Neutrophil (primary cell): ENCODE data around the gene EIF4A3.

Source experiments
- H3K27ac ChIP-seq: fragments of 200-600 bp; sonication (generic); 2 replicates; pipeline ENCODE4 v1.5.1; 2016; ENCODE audit warnings: mild to moderate bottlenecking, moderate library complexity
- H3K27me3 ChIP-seq: fragments of 200-600 bp; sonication (generic); 2 replicates; pipeline ENCODE4 v1.6.0; 2016; ENCODE audit warnings: mild to moderate bottlenecking
- H3K36me3 ChIP-seq: fragments of 200-600 bp; sonication (generic); 2 replicates; pipeline ENCODE4 v1.5.1; 2017
- H3K4me1 ChIP-seq, 2 experiments: fragments of 200-600 bp in 1 of 2; sonication (generic) in 1 of 2; 1 replicate in 1 of 2; 2 replicates in 1 of 2; pipeline versions ENCODE4 v1.5.1 to v1.6.1; 2013 to 2016; ENCODE audit warnings: low read depth in 1 of 2, low read length in 1 of 2, mild to moderate bottlenecking in 1 of 2, moderate library complexity in 1 of 2; ENCODE audit not compliant: control insufficient read depth in 1 of 2, insufficient read depth in 1 of 2
- H3K4me3 ChIP-seq, 2 experiments: fragments of 200-600 bp in 1 of 2; sonication (generic) in 1 of 2; 1 replicate in 1 of 2; 2 replicates in 1 of 2; pipeline ENCODE4 v1.5.1; 2013 to 2016; ENCODE audit warnings: low read depth in 1 of 2, low read length in 1 of 2, mild to moderate bottlenecking in 1 of 2, moderate library complexity in 1 of 2
- H3K9me3 ChIP-seq: fragments of 200-600 bp; sonication (generic); 2 replicates; pipeline ENCODE4 v1.5.1; 2016
- TF ChIP-seq, protein P1 (sequence below): fragments of 200-600 bp; sonication (generic); IDR thresholded peaks from 2 replicates; pipeline ENCODE4 v1.5.1; 2016; ENCODE audit warnings: antibody characterized with exemption

Gene EIF4A3

DNA sequence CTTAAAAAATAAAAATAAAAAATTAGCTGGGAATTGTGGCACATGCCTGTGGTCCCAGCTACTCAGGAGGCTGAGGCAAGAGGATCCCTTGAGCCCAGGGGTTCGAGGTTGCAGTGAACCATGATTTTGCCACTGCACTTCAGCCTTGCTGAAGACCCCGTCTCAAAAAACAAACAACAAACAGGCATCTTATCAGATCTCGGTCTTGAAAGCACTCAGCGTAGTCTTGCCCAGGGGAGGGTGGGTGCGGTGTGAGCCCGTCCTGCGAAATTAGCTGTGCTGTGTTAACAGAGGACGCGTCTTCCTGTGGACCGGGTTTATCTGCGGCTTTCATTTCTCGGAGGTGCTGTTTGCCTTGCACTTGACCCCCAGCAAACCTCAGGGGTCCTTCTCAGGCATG is 40.2 kb downstream of the EIF4A3 start:
- TF ChIP-seq, protein P1, sequence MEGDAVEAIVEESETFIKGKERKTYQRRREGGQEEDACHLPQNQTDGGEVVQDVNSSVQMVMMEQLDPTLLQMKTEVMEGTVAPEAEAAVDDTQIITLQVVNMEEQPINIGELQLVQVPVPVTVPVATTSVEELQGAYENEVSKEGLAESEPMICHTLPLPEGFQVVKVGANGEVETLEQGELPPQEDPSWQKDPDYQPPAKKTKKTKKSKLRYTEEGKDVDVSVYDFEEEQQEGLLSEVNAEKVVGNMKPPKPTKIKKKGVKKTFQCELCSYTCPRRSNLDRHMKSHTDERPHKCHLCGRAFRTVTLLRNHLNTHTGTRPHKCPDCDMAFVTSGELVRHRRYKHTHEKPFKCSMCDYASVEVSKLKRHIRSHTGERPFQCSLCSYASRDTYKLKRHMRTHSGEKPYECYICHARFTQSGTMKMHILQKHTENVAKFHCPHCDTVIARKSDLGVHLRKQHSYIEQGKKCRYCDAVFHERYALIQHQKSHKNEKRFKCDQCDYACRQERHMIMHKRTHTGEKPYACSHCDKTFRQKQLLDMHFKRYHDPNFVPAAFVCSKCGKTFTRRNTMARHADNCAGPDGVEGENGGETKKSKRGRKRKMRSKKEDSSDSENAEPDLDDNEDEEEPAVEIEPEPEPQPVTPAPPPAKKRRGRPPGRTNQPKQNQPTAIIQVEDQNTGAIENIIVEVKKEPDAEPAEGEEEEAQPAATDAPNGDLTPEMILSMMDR = no peak
- Histone ChIP-seq H3K27ac (no peak overlapping the region), H3K36me3 (no peaks in the 10 kb centered on the region), H3K27me3 (no peaks in the 10 kb centered on the region), H3K9me3 (no peaks in the 10 kb centered on the region), H3K4me1 (peaks cover 10 to 13% of the 10 kb centered on the region in 2 experiments), H3K4me3 (no peak overlapping the region)

DNA sequence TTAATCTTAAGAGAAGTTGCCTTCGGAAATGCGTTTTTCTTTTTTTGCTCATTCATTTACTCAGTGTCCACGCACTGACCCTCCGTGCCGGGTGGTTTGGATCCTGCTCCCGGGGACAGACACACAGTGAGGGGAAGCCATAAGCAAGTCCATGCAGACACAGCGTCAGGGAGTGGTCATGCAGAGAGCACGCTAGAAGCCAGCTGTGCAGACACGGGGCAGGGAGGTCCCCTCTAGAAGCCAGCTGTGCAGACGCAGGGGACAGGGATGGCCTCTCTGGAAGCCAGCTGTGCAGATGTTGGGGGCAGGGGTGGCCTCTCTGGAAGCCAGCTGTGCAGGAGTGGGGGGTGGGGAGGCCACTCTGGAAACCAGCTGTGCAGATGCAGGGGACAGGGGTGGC is 40.8 kb downstream of the EIF4A3 start:
- H3K27ac ChIP-seq = no peak overlapping the region
- H3K4me1 ChIP-seq = peaks cover 12 to 14% of the 10 kb centered on the region in 2 experiments
- TF ChIP-seq, protein P1 = no peak
- H3K36me3 ChIP-seq = no peaks in the 10 kb centered on the region
- H3K4me3 ChIP-seq = no peak overlapping the region
- H3K27me3 ChIP-seq = no peaks in the 10 kb centered on the region
- H3K9me3 ChIP-seq = no peaks in the 10 kb centered on the region

GRCh38 chr17:80105762-80106161 is 41.2 kb downstream of the EIF4A3 start:
- H3K4me3 ChIP-seq = no peak overlapping the region
- H3K4me1 ChIP-seq = peaks cover 16 to 17% of the 10 kb centered on the region in 2 experiments
- TF ChIP-seq, protein P1 = no peak
- no peaks in the 10 kb centered on the region for H3K36me3 ChIP-seq
- no peak overlapping the region for H3K27ac ChIP-seq
- no peaks in the 10 kb centered on the region for H3K9me3 ChIP-seq
- H3K27me3 ChIP-seq = no peaks in the 10 kb centered on the region

GRCh38 chr17:80104956-80105375 is 42.0 kb downstream of the EIF4A3 start:
- Histone ChIP-seq H3K36me3 (no peaks in the 10 kb centered on the region), H3K27ac (no peak overlapping the region), H3K9me3 (no peaks in the 10 kb centered on the region), H3K4me1 (peaks cover 23 to 24% of the 10 kb centered on the region in 2 experiments), H3K27me3 (peaks cover 2% of the 10 kb centered on the region), H3K4me3 (no peak overlapping the region)
- TF ChIP-seq, protein P1 = no peak

GRCh38 chr17:80104321-80104955 is 42.5 kb downstream of the EIF4A3 start:
- H3K27me3 ChIP-seq = peaks cover 8% of the 10 kb centered on the region
- no peak overlapping the region for H3K27ac ChIP-seq
- no peak overlapping the region for H3K4me3 ChIP-seq
- no peaks in the 10 kb centered on the region for H3K9me3 ChIP-seq
- no peaks in the 10 kb centered on the region for H3K36me3 ChIP-seq
- peaks cover 23 to 24% of the 10 kb centered on the region in 2 experiments for H3K4me1 ChIP-seq
- TF ChIP-seq, protein P1 = no peak
